ENCODE measurements around the gene RUFY1. TPM values are rescaled to one million over a fixed set of nuclear protein-coding genes. Genes with fewer than 3 reads are reported as not detected.

RUFY1 gene
- total and polyA plus RNA-seq, 9 of the 15 experiments (the other 6 are each of a cell fraction or from before 2014, with no cell fraction given) = 5.0 to 41.7 (median 29.6) TPM

- TF ChIP-seq NONO (IDR thresholded peaks at IDR 0.05; ENCODE audit: low read depth in 2 of 2, low read length in 1 of 2) (peak; percentile 77 to 86; a peak in 3 of 4 replicates), OTX1 (CRISPR knock-in tag; IDR thresholded peaks at IDR 0.05) (0 out of 2 replicates have a peak, but pooled peaks have one; percentile 48), ETV1 (tag; conservative IDR thresholded peaks at IDR 0.05; ENCODE audit: low read depth) (peak; percentile 46; the same call in 1 of the 2 replicates), ATF3 (IDR thresholded peaks at IDR 0.05) (peak; percentile 80), ATF3 (CRISPR knock-in tag; conservative IDR thresholded peaks at IDR 0.05) (peak; percentile 68; the same call in 1 of the 2 replicates), HDAC2 (IDR thresholded peaks at IDR 0.05) (peak; percentile 42; the same call in 1 of the 2 replicates), ARNT (IDR thresholded peaks at IDR 0.05) (no peak), ZNF133 (CRISPR knock-in tag; IDR thresholded peaks at IDR 0.05) (no peak), ZNF140 (CRISPR knock-in tag; IDR thresholded peaks at IDR 0.05) (no peak), GTF2E2 (tag; IDR thresholded peaks at IDR 0.05) (peak; percentile 96), ZNF699 (CRISPR knock-in tag; IDR thresholded peaks at IDR 0.05; ENCODE audit: insufficient replicate concordance) (no peak), TAF15 (IDR thresholded peaks at IDR 0.05; ENCODE audit: low read depth, low read length) (0 out of 2 replicates have a peak, but pooled peaks have one; percentile 82), PTRF (tag; IDR thresholded peaks at IDR 0.05) (no peak), ZNF3 (CRISPR knock-in tag; IDR thresholded peaks at IDR 0.05) (no peak), ESRRB (CRISPR knock-in tag; IDR thresholded peaks at IDR 0.05; ENCODE audit: borderline replicate concordance) (no peak), NR1H2 (CRISPR knock-in tag; IDR thresholded peaks at IDR 0.05) (peak; percentile 47; the same call in 1 of the 2 replicates), BRF1 (IDR thresholded peaks at IDR 0.05; ENCODE audit: borderline replicate concordance, extremely low read depth, insufficient read length) (no peak), ZNF780A (CRISPR knock-in tag; IDR thresholded peaks at IDR 0.05) (no peak), CBFB (CRISPR knock-in tag; IDR thresholded peaks at IDR 0.05) (no peak; the same call in 1 of the 2 replicates), ZFX (CRISPR knock-in tag; IDR thresholded peaks at IDR 0.05) (peak; percentile 90), TFAM (CRISPR knock-in tag; conservative IDR thresholded peaks at IDR 0.05) (no peak), HOMEZ (CRISPR knock-in tag; IDR thresholded peaks at IDR 0.05) (no peak), TEAD1 (CRISPR knock-in tag; IDR thresholded peaks at IDR 0.05) (peak in 1 of 2 experiments; percentile 82; a peak in 1 of 4 replicates), XRCC4 (IDR thresholded peaks at IDR 0.05; ENCODE audit: extremely low read depth, insufficient read depth, insufficient read length) (no peak), DMBX1 (CRISPR knock-in tag; IDR thresholded peaks at IDR 0.05; ENCODE audit: borderline replicate concordance) (no peak), SMAD3 (CRISPR knock-in tag; conservative IDR thresholded peaks at IDR 0.05) (peak; percentile 62; the same call in 1 of the 2 replicates), RBM15 (IDR thresholded peaks at IDR 0.05; ENCODE audit: insufficient read depth, low read length) (0 out of 2 replicates have a peak, but pooled peaks have one; percentile 94)
These were observed 72.9 kb downstream of the RUFY1 start, which contains the start of gene HNRNPH1 (continued) for GRCh38 chr5:179623003-179623905.
